Astrocyte (in vitro differentiated cells and primary cell): ENCODE results near the gene PTMA. TPM values are rescaled to one million over a fixed set of nuclear protein-coding genes. Genes with fewer than 3 reads are reported as not detected.

Experiments
- DNase-seq: peaks from one replicate; pipeline ENCODE4 v3.0.0-alpha.2; 2010; ENCODE audit warnings: low read depth
- FAIRE-seq: peaks from 2 replicates; lab custom pipeline; 2011; peaks lifted over from hg19 to GRCh38; lab: Jason Lieb, UNC
- H2AFZ ChIP-seq: 2 replicates; pipeline ENCODE4 v1.6.0; 2012; ENCODE audit warnings: low read depth, low read length, inconsistent platforms
- H3K27ac ChIP-seq: 2 replicates; pipeline ENCODE4 v1.5.1; 2011; ENCODE audit warnings: low read depth, low read length, inconsistent platforms
- H3K27me3 ChIP-seq: 2 replicates; pipeline ENCODE4 v1.6.0; 2011; ENCODE audit warnings: low read length, inconsistent platforms; ENCODE audit not compliant: insufficient read depth
- H3K36me3 ChIP-seq: 2 replicates; pipeline ENCODE4 v1.5.1; 2011; ENCODE audit warnings: low read length, inconsistent platforms; ENCODE audit not compliant: insufficient read depth
- H3K4me1 ChIP-seq: 2 replicates; pipeline ENCODE4 v1.5.1; 2011; ENCODE audit warnings: low read length, inconsistent platforms; ENCODE audit not compliant: insufficient read depth
- H3K4me2 ChIP-seq: 2 replicates; pipeline ENCODE4 v1.6.0; 2012; ENCODE audit warnings: low read length, inconsistent platforms
- H3K4me3 ChIP-seq: 2 replicates; pipeline ENCODE4 v1.5.1; 2011; ENCODE audit warnings: low read depth, mild to moderate bottlenecking, low read length, inconsistent platforms; ENCODE audit not compliant: insufficient read depth
- H3K79me2 ChIP-seq: 2 replicates; pipeline ENCODE4 v1.6.0; 2012; ENCODE audit warnings: mild to moderate bottlenecking, low read length, inconsistent platforms; ENCODE audit not compliant: insufficient read depth
- H3K9ac ChIP-seq: 2 replicates; pipeline ENCODE4 v1.6.0; 2012; ENCODE audit warnings: mild to moderate bottlenecking, low read length, inconsistent platforms
- H3K9me3 ChIP-seq: 2 replicates; pipeline ENCODE4 v1.5.1; 2012; ENCODE audit warnings: low read depth, mild to moderate bottlenecking, low read length, inconsistent platforms; ENCODE audit not compliant: insufficient read depth
- H4K20me1 ChIP-seq: 2 replicates; pipeline ENCODE4 v1.6.0; 2012; ENCODE audit warnings: low read length, inconsistent platforms; ENCODE audit not compliant: insufficient read depth
- H3K27ac Mint-ChIP-seq: one replicate; pipeline ENCODE4 v1.8.0; 2021; ENCODE audit warnings: mild to moderate bottlenecking, mixed read lengths; ENCODE audit not compliant: unreplicated experiment
- H3K27me3 Mint-ChIP-seq: one replicate; pipeline ENCODE4 v1.8.0; 2021; ENCODE audit warnings: low read depth, mixed read lengths; ENCODE audit not compliant: unreplicated experiment
- H3K36me3 Mint-ChIP-seq: one replicate; pipeline ENCODE4 v1.8.0; 2021; ENCODE audit warnings: low read depth, mixed read lengths; ENCODE audit not compliant: unreplicated experiment
- H3K4me1 Mint-ChIP-seq: one replicate; pipeline ENCODE4 v1.8.0; 2021; ENCODE audit warnings: low read depth, mixed read lengths; ENCODE audit not compliant: unreplicated experiment
- H3K4me3 Mint-ChIP-seq: one replicate; pipeline ENCODE4 v1.8.0; 2021; ENCODE audit warnings: mild to moderate bottlenecking, moderate library complexity, mixed read lengths; ENCODE audit not compliant: unreplicated experiment
- H3K9me3 Mint-ChIP-seq: one replicate; pipeline ENCODE4 v1.8.0; 2021; ENCODE audit warnings: mild to moderate bottlenecking, mixed read lengths; ENCODE audit not compliant: unreplicated experiment
- CTCF ChIP-seq: IDR thresholded peaks from 2 replicates; pipeline ENCODE4 v1.5.1; 2011; ENCODE audit warnings: low read depth, mild to moderate bottlenecking, inconsistent platforms, low read length, moderate library complexity; ENCODE audit not compliant: insufficient read depth
- EZH2 ChIP-seq: IDR thresholded peaks from 2 replicates; pipeline ENCODE4 v1.6.1; 2012; ENCODE audit warnings: mild to moderate bottlenecking, low read length, inconsistent platforms; ENCODE audit not compliant: insufficient read depth
- total RNA-seq: library from RNA; stranded (reverse); gene quantifications from 2 replicates; pipeline ENCODE4 v1.2.1, GENCODE V29; 2021

The PTMA gene
- total RNA-seq, 1 donor from 2014 or later: 469 TPM

DNA sequence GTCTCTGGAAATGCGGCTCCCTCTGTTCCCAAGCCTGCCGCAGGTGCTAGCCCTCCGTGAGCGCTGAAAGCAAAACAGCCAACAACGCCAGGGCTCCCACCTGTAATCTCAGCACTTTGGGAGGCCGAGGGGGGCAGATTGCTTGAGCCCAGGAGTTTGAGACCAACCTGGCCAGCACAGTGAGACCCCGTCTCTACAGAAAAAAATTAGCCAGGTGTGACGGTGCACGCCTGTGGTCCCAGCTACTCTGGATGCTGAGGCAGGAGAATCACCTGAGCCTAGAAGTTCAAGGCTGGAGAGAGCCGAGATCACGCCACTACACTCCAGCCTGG lies 41.3 kb upstream of the PTMA start:
- Histone ChIP-seq H3K4me3 (peak overlapping the region; percentile 54), H3K4me1 (peaks cover 23% of the 10 kb centered on the region), H3K36me3 (no peaks in the 10 kb centered on the region), H2AFZ (peak overlapping the region; percentile 93), H3K9ac (peak overlapping the region; percentile 92), H4K20me1 (no peaks in the 10 kb centered on the region), H3K27me3 (no peaks in the 10 kb centered on the region), H3K4me2 (peak overlapping the region; percentile 90), H3K27ac (peak overlapping the region; percentile 99), H3K79me2 (no peaks in the 10 kb centered on the region), H3K9me3 (no peaks in the 10 kb centered on the region)
- TF ChIP-seq CTCF (no peak), EZH2 (no peak)
- peak overlapping the region; percentile 20 for H3K4me3 Mint-ChIP-seq
- peaks cover 7% of the 10 kb centered on the region for H3K4me1 Mint-ChIP-seq
- H3K27me3 Mint-ChIP-seq: no peaks in the 10 kb centered on the region
- no peak for DNase-seq
- no peak for FAIRE-seq
- peaks cover 3% of the 10 kb centered on the region for H3K9me3 Mint-ChIP-seq
- peak overlapping the region; percentile 96 for H3K27ac Mint-ChIP-seq
- H3K36me3 Mint-ChIP-seq: peaks cover 3% of the 10 kb centered on the region

DNA sequence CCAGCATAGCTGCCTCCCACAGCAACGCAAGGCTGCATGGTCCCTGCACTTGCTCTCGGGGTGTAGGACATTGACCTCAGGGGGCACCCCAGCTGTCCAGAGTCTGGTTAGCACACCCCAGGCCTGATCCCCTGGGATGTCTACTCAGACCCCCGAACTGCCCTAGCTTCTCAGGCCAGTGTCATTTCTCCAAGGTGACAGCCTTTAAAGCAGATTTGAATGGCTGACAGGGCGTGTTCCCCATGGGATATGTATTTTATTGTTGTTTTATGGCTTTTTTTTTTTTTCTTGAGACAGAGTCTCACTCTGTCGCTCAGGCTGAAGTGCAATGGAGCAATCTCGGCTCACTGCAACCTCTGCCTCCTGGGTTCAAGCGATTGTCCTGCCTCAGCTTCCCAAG lies 40.8 kb upstream of the PTMA start:
- DNase-seq (no peak), FAIRE-seq (no peak)
- Histone ChIP-seq H3K4me3 (no peak overlapping the region), H2AFZ (no peak overlapping the region), H3K4me2 (peak overlapping the region; percentile 90), H3K79me2 (no peaks in the 10 kb centered on the region), H3K27ac (peak overlapping the region; percentile 99), H3K27me3 (no peaks in the 10 kb centered on the region), H3K36me3 (no peaks in the 10 kb centered on the region), H3K9ac (peak overlapping the region; percentile 92), H3K4me1 (peaks cover 22% of the 10 kb centered on the region), H3K9me3 (no peaks in the 10 kb centered on the region), H4K20me1 (no peaks in the 10 kb centered on the region)
- Mint-ChIP-seq H3K4me3 (no peak overlapping the region), H3K36me3 (peaks cover 3% of the 10 kb centered on the region), H3K4me1 (peaks cover 7% of the 10 kb centered on the region), H3K27me3 (no peaks in the 10 kb centered on the region), H3K27ac (no peak overlapping the region), H3K9me3 (peaks cover 3% of the 10 kb centered on the region)
- TF ChIP-seq EZH2 (no peak), CTCF (no peak)

GRCh38 chr2:231668981-231669380 lies 39.3 kb upstream of the PTMA start:
- TF ChIP-seq CTCF (no peak), EZH2 (no peak)
- FAIRE-seq (no peak), DNase-seq (no peak)
- Histone ChIP-seq H3K36me3 (no peaks in the 10 kb centered on the region), H3K9me3 (no peaks in the 10 kb centered on the region), H4K20me1 (no peaks in the 10 kb centered on the region), H3K79me2 (no peaks in the 10 kb centered on the region), H3K4me3 (no peak overlapping the region), H3K4me1 (peaks cover 27% of the 10 kb centered on the region), H2AFZ (no peak overlapping the region), H3K4me2 (no peak overlapping the region), H3K9ac (no peak overlapping the region), H3K27ac (no peak overlapping the region), H3K27me3 (no peaks in the 10 kb centered on the region)
- peaks cover 2% of the 10 kb centered on the region for H3K9me3 Mint-ChIP-seq
- no peaks in the 10 kb centered on the region for H3K27me3 Mint-ChIP-seq
- H3K27ac Mint-ChIP-seq: no peak overlapping the region
- no peaks in the 10 kb centered on the region for H3K36me3 Mint-ChIP-seq
- peaks cover 11% of the 10 kb centered on the region for H3K4me1 Mint-ChIP-seq
- H3K4me3 Mint-ChIP-seq: no peak overlapping the region
